HG02759 (cell line): ENCODE data around the gene JAG1.
A peak's percentile ranks its signal among the peaks of the same experiment; 100 is the strongest.

Source experiments
- ATAC-seq: cut with Tn5 transposase; IDR thresholded peaks from one replicate; pipeline ENCODE4 v1.9.1; 2021; ENCODE audit warnings: mild to moderate bottlenecking, moderate library complexity; ENCODE audit not compliant: unreplicated experiment

JAG1 gene

DNA sequence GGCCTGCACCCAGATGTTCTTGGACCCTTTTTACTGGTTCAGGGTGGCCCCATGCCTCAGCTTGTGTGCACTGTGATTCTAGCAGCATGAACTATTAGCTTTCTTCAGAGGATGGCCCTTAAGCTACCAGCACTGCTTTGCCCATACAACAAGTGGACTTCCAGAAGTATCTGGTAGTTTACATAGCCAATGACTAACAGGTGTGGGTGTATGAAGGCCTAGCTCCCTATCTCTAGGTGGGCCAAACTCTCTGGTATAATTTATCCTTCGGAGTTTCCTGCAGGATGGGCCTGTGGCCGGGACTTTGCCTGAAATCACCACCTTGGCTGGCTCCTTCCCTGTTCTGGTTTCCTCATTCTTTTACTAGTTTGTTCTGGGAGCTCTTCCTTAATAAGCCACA lies 26.1 kb upstream of the JAG1 start:
- ATAC-seq = no peak

GRCh38 chr20:10699489-10699888 lies 25.7 kb upstream of the JAG1 start:
- ATAC-seq = no peak

GRCh38 chr20:10696650-10697049 lies 22.9 kb upstream of the JAG1 start:
- no peak for ATAC-seq

DNA sequence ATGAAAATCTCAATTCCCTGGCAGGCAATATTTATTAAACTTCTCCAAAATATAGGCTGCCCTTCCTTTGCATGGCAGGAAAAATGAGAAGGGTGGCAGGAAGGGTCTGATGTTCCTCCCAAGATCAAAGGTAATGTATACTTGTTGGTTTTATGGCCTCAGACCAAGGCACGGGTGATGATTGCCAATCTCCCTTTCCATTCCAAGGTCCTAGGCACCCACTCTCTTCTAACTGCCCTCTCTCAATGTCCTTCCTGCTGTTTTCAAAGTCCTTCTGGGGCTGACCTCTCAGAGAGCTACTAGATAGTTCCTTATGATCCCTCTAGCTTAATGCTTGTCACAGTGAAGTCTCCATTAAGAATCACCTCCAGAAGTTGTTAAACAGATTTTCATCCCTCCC lies 15.6 kb upstream of the JAG1 start:
- ATAC-seq = no peak

DNA sequence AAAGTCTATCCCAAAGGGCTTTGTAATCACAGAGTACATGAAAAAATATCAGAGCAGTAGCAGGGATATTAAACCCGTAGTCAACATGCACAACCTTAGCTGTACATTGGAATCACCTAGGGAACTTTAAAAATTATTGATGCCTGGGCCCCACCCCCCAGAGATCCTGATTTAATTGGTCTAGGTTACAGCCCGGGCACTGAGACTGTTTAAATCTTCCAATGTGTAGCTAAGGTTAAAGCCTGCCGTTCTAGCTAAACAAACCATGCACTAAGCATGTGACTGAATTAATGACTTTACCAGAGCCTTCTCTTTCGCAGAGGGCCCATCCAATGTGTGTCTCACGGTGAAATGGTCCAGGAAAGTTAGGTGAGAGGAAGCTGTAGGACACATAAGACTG lies 14.1 kb upstream of the JAG1 start:
- ATAC-seq = no peak

GRCh38 chr20:10686356-10687133 lies 12.7 kb upstream of the JAG1 start:
- no peak for ATAC-seq

DNA sequence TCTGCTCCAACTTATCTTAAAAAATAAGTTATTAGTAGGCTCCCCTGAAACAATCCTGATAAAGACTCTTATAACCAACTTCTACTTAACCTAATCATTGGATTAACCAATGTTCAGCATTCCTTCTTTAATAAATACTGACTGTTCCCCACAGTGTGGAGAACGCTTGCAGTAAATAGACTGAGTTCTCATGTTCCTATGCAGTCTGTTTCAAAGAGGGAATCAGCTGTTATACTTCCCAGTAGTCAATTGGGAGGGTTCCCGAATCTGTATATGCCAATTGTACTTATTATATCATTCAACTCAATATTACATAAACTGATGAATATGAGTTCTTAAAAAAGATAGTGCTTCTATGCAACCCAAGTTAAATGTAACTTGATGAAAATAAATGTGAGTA lies 9.7 kb upstream of the JAG1 start:
- ATAC-seq = no peak

DNA sequence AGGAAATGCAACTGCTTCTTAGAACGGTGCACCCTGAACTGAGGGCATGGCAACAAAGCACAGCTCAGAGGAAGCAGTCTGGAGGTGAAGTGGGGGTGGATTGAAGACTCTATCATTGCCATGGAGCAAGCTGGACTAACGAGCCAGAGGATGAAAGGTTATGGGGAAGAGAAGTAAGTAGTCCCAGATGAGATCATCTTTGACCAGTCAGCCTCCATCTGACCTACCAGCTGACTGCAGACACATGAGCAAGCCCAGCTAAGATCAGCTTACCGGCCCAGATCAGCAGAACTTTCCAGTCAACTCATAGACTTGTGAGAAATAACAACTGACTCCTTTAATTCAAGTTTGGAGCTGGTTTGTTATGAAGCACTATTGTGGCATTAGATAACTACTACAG lies 9.1 kb upstream of the JAG1 start:
- no peak for ATAC-seq

DNA sequence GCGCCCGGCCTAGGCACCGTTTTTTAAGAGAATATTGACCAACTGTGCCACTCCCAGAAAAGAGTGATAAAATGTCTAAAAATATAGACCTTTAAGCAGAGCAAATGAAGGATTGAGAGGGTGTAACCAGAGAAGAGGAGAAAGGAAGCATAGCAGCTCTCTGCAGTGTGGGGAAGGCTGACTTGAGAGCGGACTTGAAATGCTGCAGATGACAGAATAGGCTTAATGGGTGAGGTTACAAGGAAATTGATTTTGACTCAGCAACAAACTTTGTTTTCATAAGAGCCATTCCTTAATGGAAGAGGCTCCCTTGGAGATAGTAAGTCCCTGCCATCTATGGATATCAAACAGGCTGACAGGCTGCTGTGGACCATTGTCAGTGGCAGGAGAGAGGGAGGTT lies 7.7 kb upstream of the JAG1 start:
- no peak for ATAC-seq

GRCh38 chr20:10680571-10680970 lies 6.8 kb upstream of the JAG1 start:
- ATAC-seq = no peak

DNA sequence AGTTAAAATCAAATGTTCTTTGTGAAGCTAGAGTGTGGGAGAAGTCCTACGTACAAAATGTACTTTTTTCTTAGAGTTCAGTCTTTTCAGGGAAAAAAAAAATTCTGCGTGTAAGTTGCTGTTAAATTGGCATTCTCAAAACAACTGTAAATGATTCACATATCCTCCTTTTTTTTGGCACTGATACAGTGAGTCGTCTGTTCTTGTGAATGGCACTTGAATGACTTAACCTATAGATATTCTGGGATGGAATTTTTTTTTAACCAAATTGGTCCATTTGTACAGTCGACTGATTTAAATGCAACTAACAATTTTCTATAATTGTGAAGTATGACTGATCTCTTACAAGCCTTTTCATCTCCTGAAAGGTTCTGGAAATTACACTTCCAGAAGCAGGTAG lies 5.5 kb upstream of the JAG1 start:
- ATAC-seq = no peak

DNA sequence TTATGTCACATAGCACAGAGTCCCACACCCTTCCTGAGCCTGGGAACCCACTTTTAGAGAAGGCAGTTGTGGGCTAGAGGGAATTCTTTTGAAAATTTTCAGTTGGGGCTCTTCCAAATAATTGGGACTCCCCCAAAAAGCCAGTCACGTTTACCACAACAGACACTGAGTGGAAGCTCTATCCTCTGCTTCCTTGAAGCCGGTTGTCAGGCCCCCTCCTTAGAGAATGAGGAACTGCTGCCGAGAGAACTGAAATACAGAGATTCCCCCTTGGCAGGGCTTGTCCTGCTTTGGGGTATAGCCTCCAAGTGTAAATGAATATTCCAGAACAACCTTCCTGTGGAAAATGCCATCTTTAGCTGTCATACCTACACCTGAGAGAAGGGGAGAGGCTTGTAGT lies 2.7 kb upstream of the JAG1 start:
- no peak for ATAC-seq

GRCh38 chr20:10675450-10675848 lies 1.6 kb upstream of the JAG1 start:
- no peak for ATAC-seq

DNA sequence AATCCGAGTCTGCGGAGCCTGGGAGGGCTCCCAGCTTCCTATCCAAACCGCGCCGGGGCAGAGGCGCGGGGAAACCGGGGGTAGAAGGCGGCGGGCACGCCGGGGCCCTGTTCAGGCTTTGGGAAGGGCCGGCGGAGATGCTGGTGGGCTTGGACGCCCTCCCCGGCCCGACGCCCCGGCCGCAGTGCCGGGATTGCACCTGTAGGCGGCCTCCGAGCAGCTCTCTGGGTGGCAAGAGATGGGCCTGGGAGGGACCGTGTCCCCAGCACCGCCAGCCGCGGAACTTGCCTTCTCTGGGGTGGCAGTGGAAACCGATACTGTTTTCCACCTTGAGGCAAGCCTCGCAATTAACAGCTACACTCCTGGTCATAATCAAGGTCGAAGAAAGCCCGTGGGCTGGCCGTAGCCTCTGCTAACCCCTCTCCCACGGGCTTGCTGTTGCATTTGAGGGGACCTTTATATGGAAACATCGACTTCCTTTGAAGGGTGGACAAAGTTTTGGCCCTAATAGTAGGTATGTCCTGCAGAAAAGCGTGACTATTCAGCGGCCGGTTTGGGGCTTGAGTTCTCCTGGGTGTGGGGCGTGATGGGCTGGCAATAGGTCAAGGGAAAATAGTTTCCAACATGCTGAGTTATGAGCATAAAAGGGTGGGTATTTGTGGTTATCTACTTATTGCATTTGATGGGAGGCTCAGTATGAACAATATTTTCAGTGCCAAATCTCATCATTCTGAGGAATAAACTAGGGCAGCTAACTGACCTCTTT lies 1.1 kb upstream of the JAG1 start:
- peak; percentile 50 for ATAC-seq

- no peak for ATAC-seq
Observed at GRCh38 chr20:10673176-10673841, 490 bp downstream of the JAG1 start.

DNA sequence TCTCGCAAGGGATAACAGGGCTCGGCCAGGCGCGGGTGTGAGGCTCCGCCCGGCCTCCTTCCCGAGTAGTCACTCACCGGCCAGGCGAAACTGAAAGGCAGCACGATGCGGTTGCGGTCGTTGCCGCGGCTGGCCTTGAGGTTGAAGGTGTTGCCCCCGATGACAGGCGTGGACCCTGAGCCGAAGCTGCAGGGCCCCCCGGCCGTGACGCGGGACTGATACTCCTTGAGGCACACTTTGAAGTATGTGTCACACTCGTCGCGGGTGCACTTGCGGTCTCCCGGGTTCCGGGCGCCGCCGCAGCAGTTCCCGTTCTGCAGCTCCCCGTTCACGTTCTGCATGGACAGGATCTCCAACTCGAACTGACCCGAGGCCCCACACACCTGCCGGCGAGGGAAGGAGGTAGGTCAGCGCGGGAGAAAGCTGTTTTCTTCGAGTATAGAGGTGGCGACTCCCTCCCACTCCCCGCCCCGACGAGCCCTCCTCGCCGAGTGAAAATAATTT lies 1.1 kb downstream of the JAG1 start:
- ATAC-seq = no peak

DNA sequence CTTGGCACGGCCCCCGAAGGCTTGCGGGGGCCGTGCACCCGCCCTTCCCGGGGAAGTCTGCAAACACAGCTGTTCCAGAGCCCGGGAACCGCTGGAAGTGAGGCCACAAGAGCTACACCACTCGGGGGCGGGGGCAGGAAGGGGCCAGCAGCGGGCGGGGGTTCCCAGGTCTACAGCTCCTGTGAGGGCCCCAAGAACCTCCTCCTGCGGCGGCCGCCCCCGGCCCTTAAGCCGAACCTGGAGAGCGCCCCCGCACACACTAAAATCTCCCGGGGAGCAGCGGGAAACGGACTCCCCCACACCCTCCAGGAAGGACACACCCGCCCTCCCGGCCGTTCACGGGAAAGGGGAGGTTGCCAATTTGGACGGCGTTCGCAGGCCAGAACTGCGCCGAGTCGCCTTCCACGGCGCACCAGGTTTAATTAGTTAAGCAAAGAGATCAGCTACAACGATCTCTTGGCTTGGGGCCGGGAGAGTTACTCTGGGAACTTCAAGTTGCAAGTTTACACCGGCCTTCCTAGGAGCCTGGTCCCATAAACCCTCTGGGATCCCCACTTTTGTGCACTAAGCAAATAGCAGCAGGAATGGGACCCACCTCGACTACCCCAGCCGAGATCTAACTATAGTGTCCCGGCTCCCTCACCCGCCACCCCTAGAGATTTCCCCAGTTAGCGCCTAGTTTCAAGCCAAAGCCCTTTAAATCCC lies 1.7 kb downstream of the JAG1 start:
- no peak for ATAC-seq

DNA sequence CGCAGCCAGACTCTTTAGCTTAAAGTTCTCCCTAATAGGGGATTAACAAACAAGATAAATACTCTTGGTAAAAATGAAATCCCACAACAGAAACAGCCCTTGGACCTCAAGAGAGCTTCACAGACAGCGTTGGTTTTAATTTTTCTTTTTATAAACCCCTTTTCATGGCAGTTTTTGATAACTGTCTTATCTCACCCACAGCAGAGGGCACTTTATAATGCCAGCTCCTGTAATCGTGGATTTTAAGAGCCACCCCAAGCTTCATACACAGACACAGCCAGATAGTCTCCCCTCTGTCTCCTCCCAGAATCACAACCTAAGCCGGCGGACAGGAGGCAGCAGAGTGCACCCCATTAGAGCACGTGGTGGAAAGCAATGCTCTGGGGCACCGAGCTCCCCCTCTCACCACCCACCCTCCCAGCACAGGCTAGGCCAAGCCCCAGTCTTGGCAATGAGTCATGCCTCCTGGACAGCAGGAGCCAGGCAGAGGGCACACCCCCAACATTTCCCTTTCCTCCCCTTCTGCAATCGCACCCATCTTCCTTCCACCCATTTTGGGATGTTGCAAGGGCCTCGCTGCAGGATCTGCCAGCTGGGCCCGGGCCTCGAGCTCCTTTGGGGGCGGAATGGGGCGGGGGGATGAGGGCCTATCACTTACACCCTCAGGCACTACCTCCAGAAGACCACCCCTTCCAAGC lies 2.4 kb downstream of the JAG1 start:
- ATAC-seq = peak; percentile 21

DNA sequence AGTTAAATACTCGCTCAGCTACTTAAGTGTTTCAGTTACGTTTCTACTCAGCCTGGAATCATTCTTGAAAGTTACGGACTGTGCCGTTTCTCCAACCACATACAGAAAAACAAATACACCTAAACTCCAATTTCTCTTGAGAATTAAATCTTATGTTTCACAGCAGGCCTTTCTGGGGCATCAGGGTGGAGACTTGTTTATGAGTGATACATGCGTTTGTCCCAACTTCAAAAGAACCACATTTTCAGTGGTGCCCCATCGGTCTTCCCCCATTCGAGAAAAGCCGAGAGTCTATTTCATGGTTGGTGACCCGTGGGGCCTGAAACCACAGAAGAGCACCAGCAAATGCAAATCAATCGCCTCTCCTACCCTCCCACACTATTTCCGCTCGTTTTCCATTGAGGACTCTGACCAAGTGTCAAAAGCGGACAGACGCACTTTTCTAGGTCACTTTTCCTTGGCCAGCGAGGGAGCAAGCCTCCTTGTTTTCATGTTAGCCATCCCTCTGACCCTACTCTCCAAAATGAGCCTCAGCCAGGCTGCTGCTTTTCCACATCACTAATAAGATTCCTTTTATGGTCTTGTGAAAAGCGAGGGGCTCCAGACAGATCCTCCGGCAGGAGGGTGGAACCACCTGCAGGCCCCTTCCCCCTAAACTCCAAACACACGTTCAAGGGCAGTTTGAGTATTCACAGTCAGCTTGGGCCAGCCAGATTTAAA lies 3.1 kb downstream of the JAG1 start:
- peak; percentile 24 for ATAC-seq
